Midbrain (tissue), 1 donor: ENCODE data around the gene MT1A.

Experiments used
- DNase-seq: peaks from one replicate; lab custom pipeline; 2025; lab: John Stamatoyannopoulos, UW

Gene MT1A

GRCh38 chr16:56631197-56631596, 7.3 kb upstream of the MT1A start:
- DNase-seq: no peak

- DNase-seq: no peak
These were observed 6.7 kb upstream of the MT1A start for GRCh38 chr16:56631832-56632155.

GRCh38 chr16:56632156-56632847, 6.2 kb upstream of the MT1A start, which contains the start of gene MT1M:
MT1M (plus strand) TSS chr16:56632659; CDS start chr16:56632732, 73 bp downstream.
- peak; percentile 72 for DNase-seq

GRCh38 chr16:56632848-56633365, 5.6 kb upstream of the MT1A start:
- DNase-seq: no peak

- DNase-seq: no peak
These were observed 4.9 kb upstream of the MT1A start for GRCh38 chr16:56633535-56633934.

GRCh38 chr16:56634715-56635440, 3.6 kb upstream of the MT1A start:
- DNase-seq: no peak

GRCh38 chr16:56635441-56635967, 3.0 kb upstream of the MT1A start:
- DNase-seq: no peak

- DNase-seq: no peak
These were observed 1.7 kb upstream of the MT1A start for GRCh38 chr16:56636616-56637413.

- no peak for DNase-seq
These were observed 579 bp downstream of the MT1A start for GRCh38 chr16:56639045-56639444.

- DNase-seq: no peak
These were observed 1.6 kb downstream of the MT1A start for GRCh38 chr16:56640076-56640475.

GRCh38 chr16:56641166-56641565, 2.7 kb downstream of the MT1A start:
- DNase-seq: no peak

GRCh38 chr16:56643080-56643778, 4.8 kb downstream of the MT1A start:
- DNase-seq: peak; percentile 27

GRCh38 chr16:56643833-56644232, 5.4 kb downstream of the MT1A start:
- DNase-seq: no peak

- no peak for DNase-seq
These were observed 6.8 kb downstream of the MT1A start for GRCh38 chr16:56645311-56645710.

- DNase-seq: no peak
These were observed 7.4 kb downstream of the MT1A start for GRCh38 chr16:56645838-56646237.

GRCh38 chr16:56647641-56648431, 9.4 kb downstream of the MT1A start:
- DNase-seq: no peak

GRCh38 chr16:56649271-56649670, 10.8 kb downstream of the MT1A start:
- no peak for DNase-seq

GRCh38 chr16:56649820-56650219, 11.4 kb downstream of the MT1A start:
- DNase-seq: no peak

- DNase-seq: no peak
These were observed 13.1 kb downstream of the MT1A start, which contains the start of gene MT1B for GRCh38 chr16:56651586-56651985. MT1B (plus strand) TSS chr16:56651886; CDS start chr16:56651954, 68 bp downstream.

- DNase-seq: no peak
These were observed 14.1 kb downstream of the MT1A start for GRCh38 chr16:56652600-56652999.

GRCh38 chr16:56653218-56653617, 14.8 kb downstream of the MT1A start:
- DNase-seq: no peak
